HepG2 (cell line): ENCODE measurements around the gene AFF1. TPM values are rescaled to one million over a fixed set of nuclear protein-coding genes. Genes with fewer than 3 reads are reported as not detected.
A peak's percentile ranks its signal among the peaks of the same experiment; 100 is the strongest.

Source experiments
- FUBP1 ChIP-seq: sonication (generic); formaldehyde crosslinking; IDR thresholded peaks from 2 replicates; pipeline ENCODE4 v1.5.1; 2020; ENCODE audit warnings: missing genetic modification reagents, mild to moderate bottlenecking, borderline replicate concordance
- LRRFIP1 ChIP-seq: sonication (generic); formaldehyde crosslinking; conservative IDR thresholded peaks from 2 replicates; pipeline ENCODE4 v1.4.0; 2020; ENCODE audit warnings: missing genetic modification reagents
- MIXL1 ChIP-seq: IDR thresholded peaks from 2 replicates; pipeline ENCODE4 v1.6.1; 2016
- MXD3 ChIP-seq: IDR thresholded peaks from 2 replicates; pipeline ENCODE4 v1.6.1; 2016; ENCODE audit warnings: mild to moderate bottlenecking, missing biosample characterization, missing genetic modification reagents
- PHF20 ChIP-seq: sonication (generic); formaldehyde crosslinking; IDR thresholded peaks from 2 replicates; pipeline ENCODE4 v1.5.0; 2020; ENCODE audit warnings: mild to moderate bottlenecking, missing genetic modification reagents
- SOX13 ChIP-seq, 3 experiments: fragments of 450-650 bp in 1 of 3; sonication (generic) in 1 of 3; formaldehyde crosslinking in 1 of 3; IDR thresholded peaks in 2 of 3; conservative IDR thresholded peaks in 1 of 3; 2 replicates each; pipeline versions ENCODE4 v1.5.0 to v1.6.1; 2016 to 2020; ENCODE audit warnings: antibody characterized with exemption in 1 of 3, mild to moderate bottlenecking in 1 of 3, missing compliant biosample characterization in 1 of 3, missing genetic modification reagents in 1 of 3, moderate library complexity in 1 of 3
- XRCC5 ChIP-seq: fragments of 200-400 bp; formaldehyde crosslinking; optimal IDR thresholded peaks from 2 replicates; pipeline ENCODE3; 2017; ENCODE audit warnings: mild to moderate bottlenecking, low read length
- ZNF44 ChIP-seq: sonication (generic); formaldehyde crosslinking; IDR thresholded peaks from 2 replicates; pipeline ENCODE4 v1.5.1; 2020; ENCODE audit warnings: mild to moderate bottlenecking, missing genetic modification reagents
- ZNF441 ChIP-seq: sonication (generic); formaldehyde crosslinking; IDR thresholded peaks from 2 replicates; pipeline ENCODE4 v1.7.0; 2021; ENCODE audit warnings: missing genetic modification reagents, borderline replicate concordance
- ZNF496 ChIP-seq: sonication (generic); formaldehyde crosslinking; IDR thresholded peaks from 2 replicates; pipeline ENCODE4 v1.8.1; 2023; ENCODE audit warnings: mild to moderate bottlenecking, moderate library complexity, missing genetic modification reagents; ENCODE audit not compliant: insufficient replicate concordance
- ZNF597 ChIP-seq: sonication (generic); formaldehyde crosslinking; IDR thresholded peaks from 2 replicates; pipeline ENCODE4 v1.5.0; 2020; ENCODE audit warnings: missing genetic modification reagents
- ZNF7 ChIP-seq: IDR thresholded peaks from 2 replicates; pipeline ENCODE4 v1.6.1; 2016; ENCODE audit warnings: missing biosample characterization, missing genetic modification reagents
- ZNF780A ChIP-seq: sonication (generic); formaldehyde crosslinking; IDR thresholded peaks from 2 replicates; pipeline ENCODE4 v1.8.0; 2022; ENCODE audit warnings: mild to moderate bottlenecking, missing genetic modification reagents, moderate library complexity
- polyA plus RNA-seq, 8 experiments: library from polyadenylated mRNA; depleted of rRNA in 3 of 8; stranded (reverse) in 7 of 8; unstranded in 1 of 8; fragments of >200 nt; fragmentation: Illumina TruSeq in 4 of 8; extraction: Trizol in 4 of 8; gene quantifications; 2 replicates each; pipeline versions ENCODE4 v1.2.1 to v1.2.3, GENCODE V29; 2011 to 2016; ENCODE audit warnings: low read depth in 4 of 8, missing spikeins in 1 of 8, mixed read lengths in 1 of 8; ENCODE audit not compliant: insufficient read depth in 1 of 8
- total RNA-seq, 5 experiments: library from RNA; depleted of rRNA; stranded (reverse); fragments of >200 nt; fragmentation: Illumina TruSeq; extraction: Trizol; gene quantifications; 2 replicates each; pipeline ENCODE4 v1.2.3, GENCODE V29; 2016; ENCODE audit warnings: low read depth in 1 of 5

Gene AFF1
- total and polyA plus RNA-seq, 2 of the 13 experiments (the other 11 are each of a cell fraction or from before 2014, with no cell fraction given): 15.5 to 15.9 TPM

- TF ChIP-seq SOX13 (IDR thresholded peaks at IDR 0.05) (no peak), SOX13 (CRISPR knock-in tag; conservative IDR thresholded peaks at IDR 0.05 in 1 of 2, IDR thresholded peaks at IDR 0.05 in 1 of 2) (no peak), ZNF441 (no peak), ZNF496 (CRISPR knock-in tag) (no peak), MIXL1 (CRISPR knock-in tag) (peak; percentile 91), ZNF7 (CRISPR knock-in tag) (no peak), XRCC5 (no peak), PHF20 (CRISPR knock-in tag) (no peak), MXD3 (CRISPR knock-in tag) (no peak), FUBP1 (CRISPR knock-in tag) (no peak), ZNF44 (no peak), LRRFIP1 (CRISPR knock-in tag) (no peak), ZNF780A (CRISPR knock-in tag) (no peak), ZNF597 (CRISPR knock-in tag) (no peak)
Measured at GRCh38 chr4:86895692-86896488, 38.9 kb upstream of the AFF1 start (continued).
